ENCODE data around the gene RAPGEF6.

GRCh38 chr5:131384616-131385214 lies 250.3 kb downstream of the RAPGEF6 start:
- TF ChIP-seq CTCF (IDR thresholded peaks at IDR 0.05) = no peak
- TF ChIP-seq ZFX (IDR thresholded peaks at IDR 0.05; ENCODE audit: borderline replicate concordance) = no peak
